Fibroblast of lung (primary cell): Measurements from ENCODE around the gene MED31.

Experiments
- EZH2 ChIP-seq: IDR thresholded peaks from 2 replicates; pipeline ENCODE4 v1.5.1; 2012; ENCODE audit warnings: low read length, control low read depth, mild to moderate bottlenecking; ENCODE audit errors: missing control alignments
- TF ChIP-seq, protein P1 (sequence below), 2 donors: IDR thresholded peaks in 1 of 2; conservative IDR thresholded peaks in 1 of 2; 1 replicate in 1 of 2; 2 replicates in 1 of 2; pipeline ENCODE4 v1.5.1; 2011 to 2012; ENCODE audit warnings: low read length in 2 of 2, control low read depth in 1 of 2, inconsistent platforms in 1 of 2, low read depth in 1 of 2, mild to moderate bottlenecking in 1 of 2

DNA sequence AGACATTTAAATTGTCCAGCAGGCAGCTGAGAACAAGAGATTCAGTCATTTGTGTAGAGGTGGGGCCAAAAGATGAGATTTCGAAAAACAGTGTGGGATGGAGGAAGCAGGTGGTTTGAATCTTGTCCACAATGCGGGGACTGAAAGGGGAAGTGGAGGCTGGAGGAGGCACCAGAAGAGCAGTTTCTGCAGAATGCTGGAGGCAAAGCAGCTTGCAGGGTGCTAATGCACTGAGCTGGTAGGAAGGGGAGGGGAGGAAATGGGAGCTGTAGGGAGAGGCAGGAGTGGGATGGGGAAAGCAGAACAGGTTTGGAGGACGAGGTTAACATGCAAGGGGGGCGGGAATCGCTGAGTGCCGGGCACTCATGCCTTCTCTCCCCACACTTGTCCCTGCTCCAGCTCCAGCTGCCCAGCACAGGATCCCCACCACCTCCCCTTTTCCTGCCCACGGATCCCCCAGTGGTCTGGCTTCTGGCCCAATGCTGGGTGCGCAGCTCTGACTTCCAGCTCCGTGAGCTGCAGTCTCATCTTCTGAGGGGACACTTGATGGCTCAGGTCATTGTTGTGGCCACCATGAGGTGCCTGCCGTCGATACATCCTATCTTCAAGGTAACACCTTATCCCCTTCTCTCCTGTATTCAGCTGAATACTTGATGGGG lies 9.5 kb upstream of the MED31 start:
- TF ChIP-seq, protein P1, sequence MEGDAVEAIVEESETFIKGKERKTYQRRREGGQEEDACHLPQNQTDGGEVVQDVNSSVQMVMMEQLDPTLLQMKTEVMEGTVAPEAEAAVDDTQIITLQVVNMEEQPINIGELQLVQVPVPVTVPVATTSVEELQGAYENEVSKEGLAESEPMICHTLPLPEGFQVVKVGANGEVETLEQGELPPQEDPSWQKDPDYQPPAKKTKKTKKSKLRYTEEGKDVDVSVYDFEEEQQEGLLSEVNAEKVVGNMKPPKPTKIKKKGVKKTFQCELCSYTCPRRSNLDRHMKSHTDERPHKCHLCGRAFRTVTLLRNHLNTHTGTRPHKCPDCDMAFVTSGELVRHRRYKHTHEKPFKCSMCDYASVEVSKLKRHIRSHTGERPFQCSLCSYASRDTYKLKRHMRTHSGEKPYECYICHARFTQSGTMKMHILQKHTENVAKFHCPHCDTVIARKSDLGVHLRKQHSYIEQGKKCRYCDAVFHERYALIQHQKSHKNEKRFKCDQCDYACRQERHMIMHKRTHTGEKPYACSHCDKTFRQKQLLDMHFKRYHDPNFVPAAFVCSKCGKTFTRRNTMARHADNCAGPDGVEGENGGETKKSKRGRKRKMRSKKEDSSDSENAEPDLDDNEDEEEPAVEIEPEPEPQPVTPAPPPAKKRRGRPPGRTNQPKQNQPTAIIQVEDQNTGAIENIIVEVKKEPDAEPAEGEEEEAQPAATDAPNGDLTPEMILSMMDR (conservative IDR thresholded peaks at IDR 0.05 in 1 of 2, IDR thresholded peaks at IDR 0.05 in 1 of 2; ENCODE audit: low read depth in 1 of 2, low read length in 2 of 2): no peak
- no peak for TF ChIP-seq EZH2
